Uterus (tissue), 2 donors: ENCODE results near the gene RNF144B.

ENCODE experiments used
- POLR2A ChIP-seq, 2 donors: fragments of 450-650 bp; IDR thresholded peaks; one replicate each; pipeline ENCODE4 v1.6.1; 2016; ENCODE audit warnings: antibody characterized with exemption in 2 of 2, mild to moderate bottlenecking in 1 of 2, moderate library complexity in 1 of 2
- TF ChIP-seq, protein P1 (sequence below), 4 experiments: fragments of 200-600 bp in 2 of 4; fragments of 450-650 bp in 2 of 4; sonication (generic) in 2 of 4; IDR thresholded peaks; one replicate each; pipeline ENCODE4 v1.5.1; 2016 to 2019; ENCODE audit warnings: antibody characterized with exemption in 4 of 4, mild to moderate bottlenecking in 2 of 4, moderate library complexity in 1 of 4

DNA sequence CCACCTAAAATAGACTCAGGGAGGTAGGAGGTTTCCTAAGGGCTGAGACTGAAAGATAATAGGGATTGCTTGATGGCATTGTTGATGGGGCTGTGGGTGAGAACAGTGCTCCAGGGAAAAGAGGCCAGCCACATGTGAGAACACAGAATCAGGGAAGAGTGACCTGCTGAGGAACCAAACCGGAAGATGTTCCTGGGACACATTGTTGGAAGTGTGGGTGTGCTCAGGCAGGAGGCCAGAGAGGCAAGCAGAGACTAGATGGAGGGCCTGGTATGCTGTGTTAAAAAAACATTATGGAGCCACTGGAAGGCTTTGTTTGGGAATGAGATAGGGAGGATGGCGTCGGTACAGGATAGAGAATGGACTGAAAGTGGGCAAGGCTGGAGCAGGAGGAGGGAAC lies 23.3 kb downstream of the RNF144B start:
- TF ChIP-seq, protein P1, sequence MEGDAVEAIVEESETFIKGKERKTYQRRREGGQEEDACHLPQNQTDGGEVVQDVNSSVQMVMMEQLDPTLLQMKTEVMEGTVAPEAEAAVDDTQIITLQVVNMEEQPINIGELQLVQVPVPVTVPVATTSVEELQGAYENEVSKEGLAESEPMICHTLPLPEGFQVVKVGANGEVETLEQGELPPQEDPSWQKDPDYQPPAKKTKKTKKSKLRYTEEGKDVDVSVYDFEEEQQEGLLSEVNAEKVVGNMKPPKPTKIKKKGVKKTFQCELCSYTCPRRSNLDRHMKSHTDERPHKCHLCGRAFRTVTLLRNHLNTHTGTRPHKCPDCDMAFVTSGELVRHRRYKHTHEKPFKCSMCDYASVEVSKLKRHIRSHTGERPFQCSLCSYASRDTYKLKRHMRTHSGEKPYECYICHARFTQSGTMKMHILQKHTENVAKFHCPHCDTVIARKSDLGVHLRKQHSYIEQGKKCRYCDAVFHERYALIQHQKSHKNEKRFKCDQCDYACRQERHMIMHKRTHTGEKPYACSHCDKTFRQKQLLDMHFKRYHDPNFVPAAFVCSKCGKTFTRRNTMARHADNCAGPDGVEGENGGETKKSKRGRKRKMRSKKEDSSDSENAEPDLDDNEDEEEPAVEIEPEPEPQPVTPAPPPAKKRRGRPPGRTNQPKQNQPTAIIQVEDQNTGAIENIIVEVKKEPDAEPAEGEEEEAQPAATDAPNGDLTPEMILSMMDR (IDR thresholded peaks at IDR 0.05) = no peak
- no peak for TF ChIP-seq POLR2A (IDR thresholded peaks at IDR 0.05)
